AG10803 (cell line): Measurements from ENCODE around the gene ROCK1.

ENCODE experiments used
- DNase-seq: peaks from one replicate; pipeline ENCODE4 v3.0.0; 2010; ENCODE audit warnings: low read depth
- H3K4me3 ChIP-seq: 2 replicates; pipeline ENCODE4 v1.5.1; 2011; ENCODE audit warnings: mild to moderate bottlenecking, low read length, control low read depth
- TF ChIP-seq, protein P1 (sequence below): conservative IDR thresholded peaks from 2 replicates; pipeline ENCODE4 v1.5.1; 2011; ENCODE audit warnings: mild to moderate bottlenecking, low read length, control low read depth, inconsistent platforms

Gene ROCK1

DNA sequence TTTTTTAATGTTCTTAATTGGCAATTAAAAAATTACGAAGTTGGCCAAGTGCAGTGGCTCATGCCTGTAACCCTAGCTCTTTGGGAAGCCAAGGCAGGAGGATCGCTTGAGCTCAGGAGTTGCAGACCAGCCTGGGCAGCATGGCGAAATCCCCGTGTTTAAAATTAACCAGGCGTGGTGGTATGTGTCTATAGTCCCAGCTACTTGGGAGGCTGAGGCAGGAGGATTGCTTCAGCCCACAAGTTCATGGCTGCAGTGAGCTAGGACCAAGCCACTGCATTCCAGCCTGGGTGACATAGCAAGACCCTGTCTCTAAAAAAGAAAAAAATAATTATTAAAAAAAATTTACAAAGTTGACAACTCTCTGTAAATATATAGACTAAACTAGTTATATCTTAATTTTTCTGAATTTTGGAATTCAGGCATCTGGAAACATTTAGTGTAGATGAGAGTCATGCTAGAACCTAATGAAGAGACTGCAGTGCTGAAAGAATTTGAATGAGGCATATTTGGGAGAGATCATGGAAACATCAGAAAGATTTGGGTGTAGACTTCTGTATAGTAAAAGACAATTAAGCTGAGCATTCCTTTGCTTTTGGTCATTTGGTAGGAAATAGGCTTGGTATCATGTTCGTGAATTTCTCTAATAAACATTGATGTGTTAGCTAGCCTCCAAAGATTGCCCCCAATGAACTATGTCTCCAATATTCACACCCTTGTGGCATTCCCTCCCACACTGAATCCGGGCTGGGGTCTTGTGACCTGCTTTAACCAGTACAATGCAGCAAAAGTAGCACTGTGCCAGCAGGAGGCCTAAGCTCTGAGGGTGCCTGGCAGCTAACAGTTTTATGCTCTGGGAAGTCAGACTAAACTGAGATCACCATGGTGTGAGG lies 4.2 kb upstream of the ROCK1 start:
- TF ChIP-seq, protein P1, sequence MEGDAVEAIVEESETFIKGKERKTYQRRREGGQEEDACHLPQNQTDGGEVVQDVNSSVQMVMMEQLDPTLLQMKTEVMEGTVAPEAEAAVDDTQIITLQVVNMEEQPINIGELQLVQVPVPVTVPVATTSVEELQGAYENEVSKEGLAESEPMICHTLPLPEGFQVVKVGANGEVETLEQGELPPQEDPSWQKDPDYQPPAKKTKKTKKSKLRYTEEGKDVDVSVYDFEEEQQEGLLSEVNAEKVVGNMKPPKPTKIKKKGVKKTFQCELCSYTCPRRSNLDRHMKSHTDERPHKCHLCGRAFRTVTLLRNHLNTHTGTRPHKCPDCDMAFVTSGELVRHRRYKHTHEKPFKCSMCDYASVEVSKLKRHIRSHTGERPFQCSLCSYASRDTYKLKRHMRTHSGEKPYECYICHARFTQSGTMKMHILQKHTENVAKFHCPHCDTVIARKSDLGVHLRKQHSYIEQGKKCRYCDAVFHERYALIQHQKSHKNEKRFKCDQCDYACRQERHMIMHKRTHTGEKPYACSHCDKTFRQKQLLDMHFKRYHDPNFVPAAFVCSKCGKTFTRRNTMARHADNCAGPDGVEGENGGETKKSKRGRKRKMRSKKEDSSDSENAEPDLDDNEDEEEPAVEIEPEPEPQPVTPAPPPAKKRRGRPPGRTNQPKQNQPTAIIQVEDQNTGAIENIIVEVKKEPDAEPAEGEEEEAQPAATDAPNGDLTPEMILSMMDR, result peak; percentile 30
- peak; percentile 94 for DNase-seq

DNA sequence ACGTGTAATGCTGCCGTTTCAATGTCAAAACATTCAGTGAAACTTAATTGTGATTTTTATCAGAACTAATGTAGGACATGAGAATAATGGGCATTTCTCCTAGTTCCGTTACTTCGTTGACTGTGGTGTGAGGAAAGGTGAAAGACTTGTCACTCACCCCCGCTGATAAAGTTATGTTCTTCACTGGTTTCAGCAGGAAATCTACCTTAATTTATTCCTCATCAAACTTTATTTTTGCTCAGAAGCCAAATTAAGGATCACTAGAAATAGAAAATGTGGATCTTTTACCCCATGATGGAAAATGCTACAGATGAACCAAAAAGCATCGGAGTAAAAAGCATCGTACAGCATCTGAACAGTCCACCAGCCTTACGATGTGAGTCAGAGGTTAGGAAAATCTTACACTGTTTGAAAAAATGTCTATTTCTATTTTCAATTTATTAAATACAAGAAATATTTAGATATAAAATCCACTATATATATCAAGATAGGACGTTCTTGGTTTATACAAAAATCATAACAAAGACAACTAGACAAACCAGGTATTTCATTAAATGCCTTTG lies 1.0 kb upstream of the ROCK1 start:
- H3K4me3 ChIP-seq, result peak overlapping the region; percentile 76
- peak; percentile 19 for DNase-seq

More for the DNA sequence above, 4.2 kb upstream of the ROCK1 start:
- H3K4me3 ChIP-seq, result no peak overlapping the region

DNA sequence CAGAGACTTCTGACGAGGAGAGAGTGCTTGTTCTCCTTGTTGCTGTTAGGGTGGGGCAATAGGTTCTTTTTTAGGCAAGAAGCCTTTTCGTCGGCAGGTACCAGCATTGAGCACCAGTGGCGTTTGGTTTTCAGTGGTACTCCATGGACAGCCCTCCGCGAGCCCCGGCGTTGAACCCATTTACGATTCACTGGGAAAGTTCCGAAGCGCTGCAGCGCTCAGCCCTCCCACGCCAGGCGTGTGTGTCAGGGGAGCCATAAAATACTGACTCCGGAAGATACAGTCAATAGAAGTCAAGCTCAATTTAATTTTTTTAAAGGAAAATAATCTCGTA lies 494 bp upstream of the ROCK1 start:
- no peak for DNase-seq
- peak overlapping the region; percentile 76 for H3K4me3 ChIP-seq
- TF ChIP-seq, protein P1, result no peak

More for the DNA sequence above, 1.0 kb upstream of the ROCK1 start:
- TF ChIP-seq, protein P1, result no peak

DNA sequence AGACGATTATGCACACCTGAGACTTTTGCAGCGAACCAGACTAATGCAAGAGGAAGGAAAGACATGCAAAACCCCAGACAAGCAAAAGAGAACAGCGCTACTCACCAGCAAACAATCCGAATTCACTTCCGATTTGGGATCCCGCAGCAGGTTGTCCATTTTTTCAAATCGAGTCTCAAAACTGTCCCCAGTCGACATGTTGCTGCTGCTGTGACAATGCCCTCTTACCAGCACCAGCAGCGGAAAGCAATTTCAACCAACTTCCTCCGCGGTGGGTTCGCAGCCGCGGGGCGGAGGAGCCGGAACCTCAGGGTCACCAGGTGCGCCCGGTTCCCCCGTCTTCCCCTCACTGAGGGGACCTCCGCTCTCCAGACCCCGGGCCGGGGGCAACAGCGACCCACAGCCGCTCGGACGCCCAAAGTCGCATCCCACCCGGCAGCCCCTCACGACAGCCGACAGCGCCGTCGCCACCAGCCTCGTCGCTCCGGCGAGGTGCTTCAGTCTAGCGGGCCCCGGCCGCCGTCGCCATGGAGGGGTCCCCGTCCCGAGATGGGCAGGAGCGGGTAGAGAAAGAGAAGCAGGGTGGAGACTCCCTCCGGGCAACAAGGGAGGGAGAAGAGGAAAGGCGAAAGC lies 784 bp downstream of the ROCK1 start:
- TF ChIP-seq, protein P1, result no peak
- DNase-seq, result peak; percentile 33
- H3K4me3 ChIP-seq, result peak overlapping the region; percentile 87

DNA sequence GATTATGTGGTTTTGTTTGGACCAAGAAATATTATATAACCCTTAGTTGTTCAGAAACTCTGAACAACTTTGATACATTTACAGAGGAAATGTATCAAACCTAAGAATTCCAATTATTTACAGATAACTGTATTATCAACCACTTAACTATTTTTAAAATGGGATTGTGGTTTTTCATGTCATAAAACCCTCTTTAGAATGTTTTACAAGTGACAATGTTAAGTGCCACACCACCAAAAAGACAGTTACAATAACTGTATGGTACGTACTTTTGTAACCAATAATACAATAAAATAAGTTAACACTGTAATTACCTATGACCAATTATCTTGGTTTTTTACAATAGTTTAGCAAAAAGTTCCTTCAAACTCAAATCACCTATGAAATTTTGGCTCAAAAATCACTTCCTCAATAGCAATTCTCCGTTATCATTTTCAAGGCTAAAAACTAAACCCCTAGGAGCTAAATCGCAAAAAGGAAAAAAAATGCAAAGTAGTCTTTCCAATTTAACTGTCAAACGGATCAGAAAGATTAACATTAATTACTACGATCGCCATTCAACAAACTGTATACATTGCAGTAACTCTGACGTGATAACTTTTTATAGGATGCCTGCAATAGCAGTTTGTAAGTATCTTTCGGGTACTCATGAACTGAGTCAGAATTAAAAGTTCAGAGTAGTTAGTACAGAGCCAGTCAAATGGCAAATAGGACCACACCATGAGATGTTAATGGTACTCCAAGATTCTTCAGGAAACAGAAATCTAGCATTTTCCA lies 1.5 kb downstream of the ROCK1 start:
- no peak for DNase-seq
- peak overlapping the region; percentile 87 for H3K4me3 ChIP-seq
- TF ChIP-seq, protein P1, result no peak

DNA sequence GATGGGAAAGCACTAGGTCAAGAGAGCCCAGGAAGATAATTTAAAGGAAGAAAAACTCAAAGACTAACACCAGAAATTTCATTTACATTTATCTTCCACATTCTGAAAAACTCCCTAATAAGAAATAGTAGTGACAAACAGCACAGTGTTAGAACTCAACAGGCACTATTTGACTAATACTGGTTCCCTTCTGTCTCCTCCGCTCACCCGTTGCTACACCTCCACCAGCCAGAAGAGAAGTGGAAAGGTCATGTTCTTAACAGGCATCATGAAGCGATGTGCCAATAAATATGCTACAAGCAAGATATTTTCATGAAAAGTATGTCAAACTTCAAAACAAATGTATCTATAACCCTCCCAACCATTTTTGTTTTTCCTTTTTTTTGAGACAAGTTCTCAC lies 5.7 kb downstream of the ROCK1 start:
- no peak for DNase-seq
- TF ChIP-seq, protein P1, result no peak
- no peak overlapping the region for H3K4me3 ChIP-seq
